Mesodermal cell (in vitro differentiated cells): ENCODE data around the gene MFSD12.

ENCODE experiments used
- H3K27ac ChIP-seq: 2 replicates; pipeline ENCODE4 v1.7.0; 2013; ENCODE audit warnings: mild to moderate bottlenecking, low read depth, low read length, moderate library complexity; ENCODE audit not compliant: severe bottlenecking
- H3K36me3 ChIP-seq: 2 replicates; pipeline ENCODE4 v1.7.1; 2013; ENCODE audit warnings: mild to moderate bottlenecking, low read length, moderate library complexity; ENCODE audit not compliant: control insufficient read depth, insufficient read depth
- H3K4me1 ChIP-seq: one replicate; pipeline ENCODE4 v1.7.1; 2013; ENCODE audit warnings: mild to moderate bottlenecking, low read length; ENCODE audit not compliant: insufficient read depth, control insufficient read depth, poor library complexity, severe bottlenecking
- H3K4me3 ChIP-seq: 2 replicates; pipeline ENCODE4 v1.7.0; 2013; ENCODE audit warnings: low read length, control low read depth, mild to moderate bottlenecking; ENCODE audit not compliant: insufficient read depth, poor library complexity, severe bottlenecking; ENCODE audit errors: extremely low read depth
- H3K9me3 ChIP-seq: 2 replicates; pipeline ENCODE4 v1.7.1; 2013; ENCODE audit warnings: mild to moderate bottlenecking, low read length, moderate library complexity; ENCODE audit not compliant: control insufficient read depth
- WGBS, 2 experiments: methylation state at CpG; one replicate each; pipeline ENCODE4 v1.1.5; 2013; ENCODE audit warnings: missing lambda C conversion rate in 2 of 2; ENCODE audit not compliant: insufficient coverage in 2 of 2; 5-methylcytosine and 5-hydroxymethylcytosine counted together

Gene MFSD12

DNA sequence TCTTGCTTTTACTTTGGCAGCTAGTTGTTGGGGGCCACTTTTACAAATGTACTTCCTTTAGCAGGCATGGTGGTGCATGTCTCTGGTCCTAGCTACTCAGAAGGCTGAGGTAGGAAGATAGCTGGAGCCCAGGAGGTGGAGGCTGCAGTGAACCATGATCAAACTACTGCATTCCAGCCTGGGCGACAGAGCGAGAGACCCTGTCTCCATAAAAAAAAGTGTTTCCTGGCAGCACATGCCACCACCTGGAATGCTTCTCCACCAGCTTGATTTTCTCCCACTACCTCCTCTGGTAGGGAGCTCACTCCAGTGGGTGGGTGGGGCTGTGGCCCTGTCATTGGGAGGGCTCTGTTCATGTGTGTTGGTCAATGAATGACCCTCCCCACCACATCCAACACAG lies 38.7 kb downstream of the MFSD12 start:
- H3K4me1 ChIP-seq = peaks cover 5% of the 10 kb centered on the region
- no peak overlapping the region for H3K27ac ChIP-seq
- no peaks in the 10 kb centered on the region for H3K9me3 ChIP-seq
- peaks cover 60% of the 10 kb centered on the region for H3K36me3 ChIP-seq
- 100% methylated on average over 2 of the region's 2 CpGs; no CpG with 5 or more reads in 1 of the 2 experiments for WGBS, 2 experiments
- no peak overlapping the region for H3K4me3 ChIP-seq

DNA sequence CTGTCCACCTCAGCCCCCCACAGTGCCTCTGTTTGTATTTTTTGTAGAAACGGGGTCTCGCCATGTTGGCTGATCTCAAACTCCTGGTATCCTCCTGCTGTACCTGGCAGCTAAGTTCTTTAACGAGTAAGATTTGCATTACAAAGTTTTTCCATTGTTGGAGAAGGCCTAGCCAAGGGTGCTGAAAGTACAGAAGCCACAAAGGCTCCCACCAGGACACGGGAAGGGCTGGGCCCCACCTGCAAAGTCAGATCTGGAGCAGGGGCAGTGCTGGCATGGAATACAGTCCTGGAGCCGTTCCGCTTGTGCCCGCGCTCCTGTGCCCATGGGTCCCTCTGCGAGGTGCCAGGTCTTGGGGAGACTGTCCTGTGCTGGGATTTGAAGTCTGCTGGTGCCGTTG lies 39.1 kb downstream of the MFSD12 start:
- H3K27ac ChIP-seq = no peak overlapping the region
- no peaks in the 10 kb centered on the region for H3K9me3 ChIP-seq
- 74 to 76% methylated on average over 9 to 10 of the region's 10 CpGs for WGBS, 2 experiments
- no peak overlapping the region for H3K4me3 ChIP-seq
- H3K4me1 ChIP-seq = peaks cover 5% of the 10 kb centered on the region
- peaks cover 56% of the 10 kb centered on the region for H3K36me3 ChIP-seq

DNA sequence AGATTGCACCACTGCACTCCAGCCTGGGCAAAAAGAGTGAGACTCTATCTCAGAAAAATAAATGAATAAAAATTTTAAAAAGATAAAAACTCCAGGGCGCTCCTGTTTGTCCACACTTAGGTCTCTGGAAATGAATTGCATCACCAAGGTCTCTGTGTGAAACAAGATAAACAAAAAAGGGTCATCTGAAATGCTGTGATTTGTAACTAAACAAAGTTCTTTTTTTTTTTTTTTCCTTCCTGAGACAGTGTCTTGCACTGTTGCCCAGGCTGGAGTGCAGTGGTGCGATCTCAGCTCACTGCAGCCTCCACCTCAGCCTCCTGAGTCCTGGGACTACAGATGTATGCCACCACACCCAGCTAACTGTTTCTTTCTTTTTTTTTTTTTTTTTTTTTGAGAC lies 39.7 kb downstream of the MFSD12 start:
- H3K4me3 ChIP-seq = no peak overlapping the region

DNA sequence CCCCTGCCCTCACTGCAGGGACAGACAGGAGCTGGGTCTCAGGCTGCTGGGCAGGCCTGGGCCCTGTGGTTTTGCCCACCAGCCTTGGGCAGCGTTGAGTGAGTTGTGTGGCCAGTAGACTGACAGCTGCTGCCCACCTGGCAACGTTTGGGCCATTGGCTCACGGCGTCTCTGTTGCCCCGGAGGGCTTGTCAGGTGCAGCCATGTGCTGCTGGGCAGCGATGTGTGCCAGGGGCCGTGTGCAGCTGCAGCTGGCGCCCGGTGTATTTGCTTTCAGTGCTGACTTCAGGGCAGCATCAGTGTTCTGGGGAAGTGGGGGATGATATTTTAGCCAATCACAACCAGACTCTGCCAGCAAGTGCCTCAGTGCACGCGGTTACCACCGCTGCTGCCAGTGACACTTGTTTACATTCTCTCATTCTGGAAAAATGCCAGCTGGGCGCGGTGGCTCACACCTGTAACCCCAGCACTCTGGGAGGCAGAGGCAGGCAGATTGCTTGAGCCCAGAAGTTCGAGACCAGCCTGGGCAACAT lies 40.6 kb downstream of the MFSD12 start:
- no peak overlapping the region for H3K27ac ChIP-seq
- no peaks in the 10 kb centered on the region for H3K9me3 ChIP-seq
- H3K4me3 ChIP-seq = no peak overlapping the region
- WGBS, 2 experiments = 92 to 96% methylated on average over 10 to 15 of the region's 15 CpGs
- H3K36me3 ChIP-seq = peaks cover 53% of the 10 kb centered on the region
- H3K4me1 ChIP-seq = peaks cover 5% of the 10 kb centered on the region

More for the DNA sequence above, 39.7 kb downstream of the MFSD12 start:
- no peaks in the 10 kb centered on the region for H3K9me3 ChIP-seq
- H3K27ac ChIP-seq = no peak overlapping the region
- 100% methylated on average over 1 of the region's 2 CpGs for WGBS, 2 experiments
- peaks cover 5% of the 10 kb centered on the region for H3K4me1 ChIP-seq
- peaks cover 55% of the 10 kb centered on the region for H3K36me3 ChIP-seq

DNA sequence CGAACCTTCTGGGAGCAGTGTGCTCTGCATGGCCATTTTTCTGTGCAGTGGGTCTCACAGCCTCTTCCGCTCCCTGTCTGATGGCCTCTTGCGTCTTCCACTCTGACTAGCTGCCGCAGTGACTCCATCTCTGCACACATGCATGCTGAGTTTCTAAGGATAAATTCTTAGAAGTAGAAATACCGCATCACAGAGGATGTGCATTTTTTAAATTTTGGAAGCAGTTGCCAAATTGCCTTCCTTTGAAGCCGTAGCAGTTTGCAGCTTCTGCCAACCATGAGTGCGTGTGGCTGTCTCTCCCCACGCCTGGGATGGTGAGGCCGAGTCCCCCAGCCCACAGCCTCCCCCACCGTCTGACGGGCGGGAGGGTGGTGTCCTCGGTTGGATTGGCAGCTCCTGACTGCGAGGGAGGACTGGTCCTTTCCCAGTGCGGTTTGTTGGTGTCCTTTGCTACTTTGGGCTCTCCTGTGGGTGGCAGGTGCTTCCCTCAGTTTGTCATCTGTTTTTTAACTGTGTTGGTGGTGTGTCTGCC lies 41.4 kb downstream of the MFSD12 start:
- H3K9me3 ChIP-seq = no peaks in the 10 kb centered on the region
- no peak overlapping the region for H3K27ac ChIP-seq
- H3K4me3 ChIP-seq = no peak overlapping the region
- H3K36me3 ChIP-seq = peaks cover 55% of the 10 kb centered on the region
- peaks cover 5% of the 10 kb centered on the region for H3K4me1 ChIP-seq
- WGBS, 2 experiments = 93 to 97% methylated on average over 7 to 15 of the region's 15 CpGs

DNA sequence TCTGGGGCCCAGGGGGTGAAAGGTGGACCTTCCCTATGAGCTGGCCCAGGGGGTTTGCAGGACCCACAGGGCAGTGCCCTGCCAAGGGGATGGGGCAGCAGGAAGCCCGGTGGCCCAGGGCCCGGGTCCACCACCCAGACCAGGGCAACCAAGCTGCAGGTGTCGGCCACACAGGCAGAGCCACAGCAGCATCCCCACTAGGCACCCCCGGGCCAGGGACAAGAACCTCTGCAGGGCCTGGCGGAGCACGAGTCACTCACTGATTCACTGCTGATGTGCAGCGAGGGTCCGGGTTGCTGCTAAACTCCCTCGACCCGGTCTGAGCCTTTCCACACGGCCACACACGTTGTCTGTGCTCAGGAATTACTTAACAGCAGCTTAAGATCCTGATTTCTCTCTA lies 42.5 kb downstream of the MFSD12 start:
- WGBS, 2 experiments = 90 to 92% methylated on average over 12 of the region's 12 CpGs
- H3K4me1 ChIP-seq = peaks cover 5% of the 10 kb centered on the region
- H3K9me3 ChIP-seq = no peaks in the 10 kb centered on the region
- peak overlapping the region; percentile 5 for H3K27ac ChIP-seq
- peaks cover 55% of the 10 kb centered on the region for H3K36me3 ChIP-seq
- H3K4me3 ChIP-seq = no peak overlapping the region

DNA sequence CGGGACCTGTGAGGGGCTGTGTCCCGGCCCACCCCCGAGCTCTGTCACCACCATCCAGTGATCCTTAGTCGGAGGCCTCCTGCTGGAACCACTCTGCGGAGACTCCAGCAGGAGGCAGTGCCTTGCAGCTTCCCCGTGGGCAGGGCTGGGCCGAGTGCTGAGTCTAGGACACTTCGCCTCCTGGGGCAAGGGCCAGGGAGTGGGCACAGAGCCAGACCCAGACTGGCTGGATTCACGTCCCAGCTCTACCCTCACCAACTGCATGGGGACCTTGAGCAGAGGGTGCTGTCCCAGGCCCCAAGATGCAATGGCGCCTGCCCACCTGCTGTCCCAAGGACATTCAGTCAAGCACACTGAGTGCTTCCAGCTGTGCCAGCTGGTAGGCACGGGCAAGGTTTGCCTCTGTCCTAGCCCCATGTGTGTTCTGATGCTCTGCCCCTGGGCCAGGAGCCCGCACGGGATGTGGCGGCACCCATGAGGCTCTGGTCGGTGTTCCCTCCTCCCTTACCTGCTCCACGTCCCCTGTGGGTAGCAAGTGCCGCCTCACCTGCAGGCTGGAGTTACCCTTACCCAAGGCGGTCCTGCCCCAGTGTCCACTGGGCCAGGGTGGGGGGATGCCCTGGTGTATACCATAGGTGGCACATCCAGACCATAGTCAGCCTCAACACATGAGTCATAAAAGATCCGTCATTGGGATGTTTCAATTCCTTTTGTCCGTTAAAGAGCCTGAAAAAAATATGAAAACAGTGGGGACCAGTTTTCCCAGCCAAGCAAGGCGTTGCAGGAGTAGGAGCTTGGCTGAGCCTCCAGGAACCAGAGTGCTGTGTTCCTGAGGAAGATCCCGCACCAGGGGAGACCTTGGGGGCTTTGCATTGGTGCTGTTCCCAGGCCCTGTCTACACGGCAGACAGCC lies 43.9 kb downstream of the MFSD12 start:
- no peaks in the 10 kb centered on the region for H3K9me3 ChIP-seq
- H3K36me3 ChIP-seq = peaks cover 55% of the 10 kb centered on the region
- H3K27ac ChIP-seq = no peak overlapping the region
- WGBS, 2 experiments = 93 to 97% methylated on average over 18 to 20 of the region's 23 CpGs
- no peak overlapping the region for H3K4me3 ChIP-seq
- H3K4me1 ChIP-seq = peaks cover 18% of the 10 kb centered on the region

DNA sequence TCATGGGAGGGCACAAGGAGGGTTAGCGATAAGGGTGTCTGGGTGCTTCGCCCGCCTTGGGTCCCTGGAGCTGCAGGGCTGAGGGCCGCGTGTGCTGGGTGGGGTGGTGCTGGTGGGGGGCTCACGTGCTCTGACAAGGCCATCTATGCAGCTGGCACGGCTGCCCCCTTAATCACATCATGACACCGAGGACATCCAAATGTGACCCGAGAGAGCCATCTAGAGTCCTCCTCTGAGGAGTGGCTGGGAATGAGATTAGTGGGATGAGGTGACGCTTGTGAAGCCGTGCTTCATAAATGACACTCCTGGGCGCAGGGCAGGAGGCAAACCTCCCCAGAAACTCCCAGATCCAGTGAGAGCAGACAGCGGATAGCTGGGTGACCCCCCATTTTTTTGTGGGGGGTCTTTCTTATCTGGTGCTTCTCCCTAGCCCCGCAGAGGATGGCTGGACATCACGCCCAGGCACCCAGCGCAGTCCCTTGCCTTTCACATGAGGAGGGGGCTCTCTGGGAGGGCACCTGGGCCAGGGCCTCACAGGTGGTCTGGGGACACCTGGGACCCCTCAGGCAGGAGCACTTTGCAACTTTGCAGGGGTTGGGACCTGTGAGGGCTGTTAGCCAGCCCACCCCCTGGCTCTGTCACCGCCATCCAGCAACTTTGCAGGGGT lies 44.7 kb downstream of the MFSD12 start:
- Histone ChIP-seq H3K4me1 (peaks cover 21% of the 10 kb centered on the region), H3K36me3 (peaks cover 54% of the 10 kb centered on the region), H3K9me3 (no peaks in the 10 kb centered on the region), H3K27ac (no peak overlapping the region), H3K4me3 (no peak overlapping the region)
- WGBS, 2 experiments = 92 to 98% methylated on average over 12 to 14 of the region's 17 CpGs

DNA sequence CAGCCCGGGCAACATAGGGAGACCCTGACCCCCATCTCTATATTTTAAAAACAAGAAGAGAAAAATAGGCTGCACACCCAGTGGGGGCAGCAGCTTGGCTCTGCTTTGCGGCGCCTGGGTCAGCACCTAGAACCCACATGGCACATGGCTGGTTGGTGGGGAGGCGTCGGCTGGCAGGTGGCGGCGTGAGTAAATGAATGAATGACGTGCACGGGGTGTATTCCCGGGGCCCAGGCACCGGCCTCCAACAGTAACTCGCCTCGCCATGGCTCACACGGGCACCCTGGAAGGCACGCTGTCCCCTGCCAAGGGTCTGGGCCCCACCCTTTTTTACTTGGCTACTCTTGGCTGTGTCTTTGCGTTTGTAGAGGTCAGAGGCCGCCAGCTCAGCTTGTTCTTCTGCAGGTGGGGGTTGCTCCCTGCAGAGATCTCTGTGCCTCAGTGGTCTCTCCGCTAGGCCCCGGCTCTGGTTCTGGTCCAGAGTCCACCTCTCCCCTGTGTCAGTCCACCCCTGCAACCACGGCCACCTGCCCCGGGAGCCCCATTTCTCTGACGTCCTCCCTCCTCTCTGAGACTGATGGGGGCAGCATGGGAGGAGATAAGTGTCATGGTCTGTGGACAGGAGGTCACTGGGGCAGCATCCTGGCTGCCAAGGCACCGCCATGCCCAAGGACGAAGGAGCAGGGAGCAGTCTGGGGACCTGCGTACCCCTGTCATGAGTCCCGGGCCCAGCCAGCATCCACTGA lies 45.7 kb downstream of the MFSD12 start:
- Histone ChIP-seq H3K4me3 (no peak overlapping the region), H3K4me1 (peaks cover 24% of the 10 kb centered on the region), H3K36me3 (peaks cover 50% of the 10 kb centered on the region), H3K9me3 (no peaks in the 10 kb centered on the region), H3K27ac (no peak overlapping the region)
- 96 to 97% methylated on average over 22 to 26 of the region's 26 CpGs for WGBS, 2 experiments

DNA sequence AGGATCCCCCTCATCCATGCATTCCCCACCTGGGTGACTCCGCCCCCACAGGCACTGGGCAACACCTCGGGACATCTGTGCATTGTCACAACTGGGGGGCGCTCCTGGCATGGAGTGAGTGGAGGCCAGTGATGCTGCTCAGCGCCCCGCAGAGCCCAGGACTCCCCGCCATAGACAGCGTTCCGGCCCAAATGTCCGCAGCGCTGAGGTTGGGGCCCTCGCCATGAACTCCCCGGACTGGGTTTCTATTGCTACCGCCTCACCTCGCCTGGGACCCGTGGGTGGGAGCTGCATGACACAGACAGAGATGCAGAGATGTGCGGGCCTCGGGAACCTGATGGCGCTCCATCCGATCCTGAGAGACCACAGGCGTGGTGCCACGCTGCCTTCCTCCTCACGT lies 46.7 kb downstream of the MFSD12 start:
- H3K4me1 ChIP-seq = peaks cover 25% of the 10 kb centered on the region
- H3K27ac ChIP-seq = no peak overlapping the region
- 95 to 97% methylated on average over 21 to 22 of the region's 22 CpGs for WGBS, 2 experiments
- peaks cover 48% of the 10 kb centered on the region for H3K36me3 ChIP-seq
- no peak overlapping the region for H3K4me3 ChIP-seq
- H3K9me3 ChIP-seq = no peaks in the 10 kb centered on the region
